Cardiac septum (tissue), 1 donor: ENCODE measurements around the gene PIGZ. TPM values are rescaled to one million over a fixed set of nuclear protein-coding genes. Genes with fewer than 3 reads are reported as not detected.
A peak's percentile ranks its signal among the peaks of the same experiment; 100 is the strongest.
"Not testable (repeated sequence)": the region's sequence is repeated elsewhere in the genome, so short reads cannot be mapped to it uniquely, and the experiment has no call there.

Source experiments
- DNase-seq: peaks from one replicate; pipeline ENCODE4 v3.0.0-alpha.2; 2020; ENCODE audit warnings: low spot score
- intact Hi-C: fragments of 100-400 bp; cut with DNase I; formaldehyde crosslinking; loops from one replicate; pipeline ENCODE4 v1.14.0; 2022
- total RNA-seq: library from RNA; stranded (reverse); fragmentation: NEBNext Ultra II Directional; extraction: Animal tissue kit (Norgen Biotek cat#: 25700); gene quantifications from one replicate; pipeline ENCODE4 v1.2.1, GENCODE V29; 2021
- donor health status: DM: no; HTN: no; CAD: no.

The PIGZ gene
- total RNA-seq, 1 donor from 2014 or later: 5.9 TPM

DNA sequence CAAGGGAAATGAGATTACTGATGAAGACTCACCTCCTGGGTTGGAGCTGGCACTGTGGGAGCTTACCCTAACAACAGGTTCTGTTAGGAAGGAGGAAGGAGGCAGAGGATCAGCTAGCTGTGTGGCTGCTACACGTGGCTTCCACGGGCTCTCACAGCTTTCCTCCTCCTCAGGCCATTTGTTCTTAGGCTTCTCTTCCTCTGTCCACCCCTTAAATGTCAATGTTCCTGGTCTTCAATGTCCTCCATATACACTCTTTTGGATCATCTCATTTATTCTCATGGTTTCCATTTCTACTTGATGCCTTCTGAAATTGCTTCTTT is 5.0 kb downstream of the PIGZ start:
- no peak for DNase-seq
- intact Hi-C loops: no loop called here

DNA sequence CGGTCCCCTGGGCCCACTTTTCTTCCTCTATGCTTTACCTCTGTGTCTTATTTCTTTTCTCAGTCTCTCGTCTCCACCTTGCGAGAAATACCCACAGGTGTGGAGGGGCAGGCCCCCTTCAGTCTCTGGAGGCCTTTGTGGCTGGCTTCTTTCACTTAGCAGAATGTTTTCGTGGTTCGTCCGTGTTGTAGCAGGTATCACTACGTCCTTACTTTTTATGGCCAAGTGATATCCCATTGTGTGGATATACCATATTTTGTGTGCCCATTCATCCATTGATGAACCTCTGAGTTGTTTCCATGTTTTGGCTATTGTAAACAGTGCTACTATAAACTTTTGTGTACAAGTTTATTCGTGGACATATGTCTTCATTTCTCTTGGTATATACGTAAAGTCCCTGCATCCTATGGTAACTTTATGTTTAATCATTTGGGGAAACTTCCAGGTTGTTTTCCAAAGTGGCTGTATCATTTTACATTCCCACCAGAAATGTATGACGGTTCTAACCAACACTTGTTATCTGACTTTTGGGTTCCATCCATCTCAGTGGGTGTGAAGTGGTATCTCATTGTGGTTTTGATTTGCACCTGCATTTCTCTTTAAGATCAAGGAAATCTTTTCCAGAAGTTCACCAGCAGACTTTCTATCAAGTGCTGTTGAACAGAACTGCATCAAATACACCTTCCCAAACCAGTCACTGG is 5.6 kb downstream of the PIGZ start:
- intact Hi-C loops: no loop called here
- DNase-seq: no peak

DNA sequence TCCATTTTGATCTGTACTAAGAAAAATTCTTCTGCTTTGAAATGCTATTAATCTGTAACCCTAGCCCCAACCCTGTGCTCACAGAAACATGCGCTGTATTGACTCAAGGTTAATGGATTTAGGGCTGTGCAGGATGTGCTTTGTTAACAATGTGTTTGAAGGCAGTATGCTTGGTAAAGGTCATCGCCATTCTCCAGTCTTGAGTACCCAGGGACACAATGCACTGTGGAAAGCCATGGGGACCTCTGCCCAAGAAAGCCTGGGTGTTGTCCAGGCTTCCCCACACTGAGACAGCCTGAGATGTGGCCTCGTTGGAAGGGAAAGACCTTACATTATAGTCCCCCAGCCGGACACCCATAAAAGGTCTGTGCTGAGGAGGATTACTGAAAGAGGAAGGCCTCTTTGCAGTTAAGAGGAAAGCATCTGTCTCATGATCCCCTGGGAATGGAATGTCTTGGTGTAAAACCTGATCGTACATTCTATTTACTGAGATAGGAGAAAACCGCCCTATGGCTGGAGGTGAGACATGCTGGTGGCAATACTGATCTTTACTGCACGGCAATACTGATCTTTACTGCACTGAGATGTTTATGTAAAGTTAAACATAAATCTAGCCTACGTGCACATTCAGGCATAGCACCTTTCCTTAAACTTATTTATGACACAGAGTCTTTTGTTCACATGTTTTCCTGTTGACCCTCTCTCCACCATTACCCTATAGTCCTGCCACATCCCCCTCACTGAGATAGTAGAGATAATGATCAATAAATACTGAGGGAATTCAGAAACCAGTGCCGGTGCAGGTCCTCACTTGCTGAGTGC is 6.3 kb downstream of the PIGZ start:
- intact Hi-C loops: no loop called here
- DNase-seq: no peak

DNA sequence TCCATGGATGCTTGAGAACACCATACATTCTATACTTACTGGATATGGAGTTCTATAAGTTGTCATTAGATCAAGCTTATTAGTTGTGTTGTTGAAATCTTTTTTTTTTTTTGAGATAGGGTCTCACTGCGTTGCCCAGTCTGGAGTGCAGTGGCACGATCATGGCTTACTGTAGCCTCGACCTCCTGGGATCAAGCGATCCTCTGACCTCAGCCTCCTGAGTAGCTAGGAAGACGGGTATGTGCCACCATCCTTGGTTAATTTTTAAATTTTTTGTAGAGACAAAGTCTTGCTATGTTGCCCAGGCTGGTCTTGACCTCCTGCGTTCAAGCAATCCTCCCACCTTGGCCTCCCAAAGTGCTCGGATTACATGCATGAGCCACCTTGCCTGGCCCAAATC is 13.8 kb downstream of the PIGZ start:
- intact Hi-C loops: no loop called here
- DNase-seq: no peak

DNA sequence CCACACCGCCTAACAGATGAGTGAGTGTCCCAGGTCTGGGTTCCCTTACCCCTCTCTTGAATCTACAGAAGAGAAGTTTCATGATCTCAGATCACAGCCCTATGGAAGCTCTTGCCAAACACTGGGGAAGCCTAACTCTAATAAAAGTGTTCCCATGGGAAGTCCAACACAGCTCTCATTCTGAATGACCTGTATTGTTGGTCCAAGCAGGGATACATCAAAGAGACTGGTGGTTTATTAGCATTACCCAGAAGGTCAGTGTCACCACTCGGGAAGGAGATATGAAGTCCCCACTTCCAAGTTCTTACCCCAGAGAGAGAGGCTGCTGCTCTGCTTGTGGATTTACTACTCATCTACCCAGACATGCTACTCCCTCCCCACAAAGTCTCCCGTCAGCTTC is 17.3 kb downstream of the PIGZ start:
- no peak for DNase-seq
- intact Hi-C loops: no loop called here

DNA sequence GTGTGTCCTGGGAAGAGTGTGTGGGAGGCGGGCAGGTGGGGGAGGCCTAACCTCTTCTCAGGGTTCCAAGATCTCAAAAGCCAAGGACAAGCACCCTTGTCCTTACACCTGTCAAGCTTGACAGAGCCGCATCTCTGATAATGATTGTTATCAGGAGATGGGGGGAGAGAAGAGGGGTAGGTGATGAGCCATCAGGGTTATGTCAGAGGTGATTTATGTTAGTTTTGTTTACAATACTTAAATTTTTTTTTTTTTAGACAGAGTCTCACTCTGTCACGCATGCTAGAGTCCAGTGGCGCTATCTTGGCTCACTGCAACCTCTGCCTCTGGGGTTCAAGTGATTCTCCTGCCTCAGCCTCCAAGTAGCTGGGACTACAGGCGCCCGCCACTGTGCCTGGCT is 18.9 kb downstream of the PIGZ start:
- intact Hi-C loops: no loop called here

GRCh38 chr3:196949285-196949619 is 19.4 kb downstream of the PIGZ start:
- intact Hi-C loops: no loop called here

More for the DNA sequence above, 18.9 kb downstream of the PIGZ start:
- no peak for DNase-seq

GRCh38 chr3:196948442-196949284 is 20.0 kb downstream of the PIGZ start:
- intact Hi-C loops: no loop called here
- no peak for DNase-seq

More at GRCh38 chr3:196949285-196949619, 19.4 kb downstream of the PIGZ start:
- DNase-seq: no peak

GRCh38 chr3:196947860-196948441 is 20.7 kb downstream of the PIGZ start:
- intact Hi-C loops: no loop called here
- DNase-seq: no peak

- no peak for DNase-seq
- intact Hi-C loops: no loop called here
Measured at GRCh38 chr3:196947136-196947859, 21.3 kb downstream of the PIGZ start.

- intact Hi-C loops, DNase-seq: not testable (repeated sequence)
Measured at GRCh38 chr3:196944037-196944790, 24.4 kb downstream of the PIGZ start.

- intact Hi-C loops: loop anchor here (1.0 kb wide), 1 partner anchor 76 kb away; the partner anchor contains the start of gene SENP5
Measured at GRCh38 chr3:196942915-196943277, 25.7 kb downstream of the PIGZ start.

GRCh38 chr3:196942226-196942914 is 26.3 kb downstream of the PIGZ start, which contains the start of gene NCBP2:
Gene NCBP2 (minus strand): TSS chr3:196942528. CDS start chr3:196942503, 25 bp downstream.
- intact Hi-C loops: loop anchor here (1.0 kb wide), 1 partner anchor 75 kb away; the partner anchor contains the start of gene SENP5
- DNase-seq: peak; percentile 99

More at GRCh38 chr3:196942915-196943277, 25.7 kb downstream of the PIGZ start:
- no peak for DNase-seq

GRCh38 chr3:196941729-196942225 is 26.9 kb downstream of the PIGZ start:
- DNase-seq: no peak
- intact Hi-C loops: loop anchor here (1.0 kb wide), 1 partner anchor 74 kb away; the partner anchor contains the start of gene SENP5

DNA sequence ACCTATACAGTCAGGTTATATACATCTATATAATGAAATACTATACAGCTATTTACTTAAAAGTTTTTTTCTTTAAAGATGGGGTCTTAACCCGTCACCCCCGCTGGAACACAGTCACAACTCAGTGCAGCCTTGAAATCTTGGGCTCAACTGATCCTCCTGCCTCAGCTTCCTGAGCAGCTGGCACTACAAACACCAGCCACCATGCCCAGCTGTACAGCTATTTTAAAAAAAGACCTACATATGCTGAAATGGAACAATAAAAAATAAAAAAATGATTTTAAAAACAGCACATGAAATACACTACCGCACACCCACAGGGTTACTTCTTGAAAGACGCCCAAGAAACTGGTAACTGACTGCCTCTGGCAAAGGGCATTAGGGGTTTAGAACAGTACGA is 30.1 kb downstream of the PIGZ start:
- intact Hi-C loops: no loop called here
- DNase-seq: no peak

DNA sequence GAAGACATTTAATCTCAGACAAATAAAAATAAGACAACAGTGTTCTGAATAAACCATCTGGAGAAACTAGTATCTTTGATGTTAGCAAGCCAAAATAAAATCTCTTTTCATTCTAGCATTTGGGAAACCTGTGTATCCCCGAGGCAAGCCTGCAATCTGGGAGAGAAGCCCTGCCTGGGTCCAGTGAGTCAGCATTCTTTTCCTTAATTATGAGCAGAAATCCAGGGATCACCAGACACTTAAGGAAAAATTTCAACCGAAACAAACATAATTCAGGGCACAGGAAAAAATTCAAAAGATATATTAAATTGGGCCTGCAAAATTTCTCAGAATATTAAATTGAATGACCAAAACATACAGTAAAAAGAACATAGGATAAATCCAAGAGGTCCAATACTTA is 30.5 kb downstream of the PIGZ start:
- no peak for DNase-seq
- intact Hi-C loops: no loop called here

GRCh38 chr3:196936288-196936687 is 32.3 kb downstream of the PIGZ start:
- DNase-seq: no peak
- intact Hi-C loops: no loop called here

GRCh38 chr3:196932600-196932999 is 36.0 kb downstream of the PIGZ start:
- intact Hi-C loops: no loop called here
- DNase-seq: no peak
